Measurements from ENCODE around the gene WDR20. TPM values are rescaled to one million over a fixed set of nuclear protein-coding genes. Genes with fewer than 3 reads are reported as not detected.
"Not testable (repeated sequence)": the region's sequence is repeated elsewhere in the genome, so short reads cannot be mapped to it uniquely, and the experiment has no call there.

WDR20 gene
- total RNA-seq, 2 experiments from 2014 or later: 13.3 to 31.0 TPM

GRCh38 chr14:102150083-102150482, 10.4 kb downstream of the WDR20 start:
- no TSS peak for BruUV-seq (replicated peaks)
- no peak overlapping the region for H3K27ac ChIP-seq (ENCODE audit: low read depth, low read length, poor library complexity, severe bottlenecking)
- peaks cover 43% of the 10 kb centered on the region for H3K36me3 ChIP-seq (ENCODE audit: insufficient read depth, low read length)
- H2AFZ ChIP-seq (ENCODE audit: low read length): no peak overlapping the region
- no peaks in the 10 kb centered on the region for H3K9me3 ChIP-seq (ENCODE audit: low read length)
- DNase-seq (ENCODE audit: low spot score): no peak
- intact Hi-C loops (cut with micrococcal nuclease; ENCODE audit: unreplicated experiment): no loop called here
- no peaks in the 10 kb centered on the region for H3K9me2 ChIP-seq (ENCODE audit: insufficient read depth, low read length)
- H3K79me2 ChIP-seq (ENCODE audit: insufficient read depth, low read depth, low read length): peaks cover 73% of the 10 kb centered on the region
- TF ChIP-seq CTCF (conservative IDR thresholded peaks at IDR 0.05; ENCODE audit: low read length) (no peak), EZH2phosphoT487 (IDR thresholded peaks at IDR 0.05; ENCODE audit: borderline replicate concordance, low read depth, low read length) (no peak)
- CTCF ChIA-PET (ENCODE audit: unreplicated experiment): interaction anchor here (0.8 kb wide), 1 partner anchor 11 kb away, joined by 3 read pairs; no protein-coding TSS in a partner anchor
- H3K4me3 ChIP-seq (ENCODE audit: low read depth, low read length, poor library complexity, severe bottlenecking): no peak overlapping the region
- POLR2A ChIA-PET: interaction anchor here (1.2 kb wide), 1 partner anchor 9 kb away, joined by 5 read pairs; no protein-coding TSS in a partner anchor
- no peaks in the 10 kb centered on the region for H4K20me1 ChIP-seq (ENCODE audit: insufficient read depth, low read length)
- H3K4me1 ChIP-seq (ENCODE audit: insufficient read depth, low read length, poor library complexity, severe bottlenecking): no peaks in the 10 kb centered on the region
- H3K4me2 ChIP-seq (ENCODE audit: low read length): no peak overlapping the region

- TF ChIP-seq EZH2phosphoT487 (IDR thresholded peaks at IDR 0.05; ENCODE audit: borderline replicate concordance, low read depth, low read length) (no peak), CTCF (conservative IDR thresholded peaks at IDR 0.05; ENCODE audit: low read length) (no peak)
- intact Hi-C loops (cut with micrococcal nuclease; ENCODE audit: unreplicated experiment): no loop called here
- Histone ChIP-seq H2AFZ (ENCODE audit: low read length) (no peak overlapping the region), H3K4me1 (ENCODE audit: insufficient read depth, low read length, poor library complexity, severe bottlenecking) (no peaks in the 10 kb centered on the region), H3K27ac (ENCODE audit: low read depth, low read length, poor library complexity, severe bottlenecking) (no peak overlapping the region), H3K9me2 (ENCODE audit: insufficient read depth, low read length) (no peaks in the 10 kb centered on the region), H3K9me3 (ENCODE audit: low read length) (no peaks in the 10 kb centered on the region), H3K4me3 (ENCODE audit: low read depth, low read length, poor library complexity, severe bottlenecking) (no peak overlapping the region), H3K79me2 (ENCODE audit: insufficient read depth, low read depth, low read length) (peaks cover 73% of the 10 kb centered on the region), H3K4me2 (ENCODE audit: low read length) (no peak overlapping the region), H4K20me1 (ENCODE audit: insufficient read depth, low read length) (no peaks in the 10 kb centered on the region), H3K36me3 (ENCODE audit: insufficient read depth, low read length) (peaks cover 43% of the 10 kb centered on the region)
- POLR2A ChIA-PET: interaction anchor here (1.2 kb wide), 1 partner anchor 9 kb away, joined by 5 read pairs; no protein-coding TSS in a partner anchor
- CTCF ChIA-PET (ENCODE audit: unreplicated experiment): interaction anchor here (0.8 kb wide), 1 partner anchor 11 kb away, joined by 3 read pairs; no protein-coding TSS in a partner anchor
- TSS peak; percentile 38 for BruUV-seq (replicated peaks)
- DNase-seq (ENCODE audit: low spot score): no peak
Measured at GRCh38 chr14:102150744-102151143, 11.0 kb downstream of the WDR20 start.

- POLR2A ChIA-PET; H3K4me3 ChIP-seq (ENCODE audit: low read depth, low read length, poor library complexity, severe bottlenecking): not testable (repeated sequence)
- peaks cover 68% of the 10 kb centered on the region for H3K79me2 ChIP-seq (ENCODE audit: insufficient read depth, low read depth, low read length)
Measured at GRCh38 chr14:102151411-102151810, 11.7 kb downstream of the WDR20 start.

More at GRCh38 chr14:102151411-102151810, 11.7 kb downstream of the WDR20 start:
- H2AFZ ChIP-seq (ENCODE audit: low read length); intact Hi-C loops (cut with micrococcal nuclease; ENCODE audit: unreplicated experiment); H4K20me1 ChIP-seq (ENCODE audit: insufficient read depth, low read length); CTCF ChIA-PET (ENCODE audit: unreplicated experiment); H3K9me2 ChIP-seq (ENCODE audit: insufficient read depth, low read length); H3K9me3 ChIP-seq (ENCODE audit: low read length); H3K4me1 ChIP-seq (ENCODE audit: insufficient read depth, low read length, poor library complexity, severe bottlenecking); H3K27ac ChIP-seq (ENCODE audit: low read depth, low read length, poor library complexity, severe bottlenecking); DNase-seq (ENCODE audit: low spot score); BruUV-seq (replicated peaks); H3K4me2 ChIP-seq (ENCODE audit: low read length): not testable (repeated sequence)
- peaks cover 43% of the 10 kb centered on the region for H3K36me3 ChIP-seq (ENCODE audit: insufficient read depth, low read length)
